Testis (tissue), 3 donors: Measurements from ENCODE around the gene EEA1. TPM values are rescaled to one million over a fixed set of nuclear protein-coding genes. Genes with fewer than 3 reads are reported as not detected.

Experiments
- DNase-seq: peaks from one replicate; pipeline ENCODE4 v3.0.0-alpha.2; 2019
- H3K27ac ChIP-seq, 2 donors: fragments of 200-600 bp; sonication (generic); one replicate each; pipeline ENCODE4 v1.5.1; 2019
- H3K27me3 ChIP-seq: fragments of 200-600 bp; sonication (generic); one replicate; pipeline ENCODE4 v1.5.1; 2019
- H3K36me3 ChIP-seq: fragments of 200-600 bp; sonication (generic); one replicate; pipeline ENCODE4 v1.5.1; 2017; ENCODE audit warnings: low read depth; ENCODE audit errors: missing control alignments
- H3K4me1 ChIP-seq: fragments of 200-600 bp; sonication (generic); one replicate; pipeline ENCODE4 v1.5.1; 2019
- H3K4me3 ChIP-seq, 2 donors: fragments of 200-600 bp; sonication (generic); one replicate each; pipeline ENCODE4 v1.5.1; 2017 to 2019
- H3K9me3 ChIP-seq: fragments of 200-600 bp; sonication (generic); one replicate; pipeline ENCODE4 v1.5.1; 2017
- CTCF ChIP-seq, 3 experiments: fragments of 450-650 bp in 2 of 3; fragments of 200-600 bp in 1 of 3; sonication (generic) in 1 of 3; IDR thresholded peaks; one replicate each; pipeline ENCODE4 v1.5.1; 2016 to 2019; ENCODE audit warnings: antibody characterized with exemption in 3 of 3, mild to moderate bottlenecking in 2 of 3, moderate library complexity in 1 of 3
- POLR2A ChIP-seq: fragments of 450-650 bp; IDR thresholded peaks from one replicate; pipeline ENCODE4 v1.6.1; 2017; ENCODE audit warnings: antibody characterized with exemption, mild to moderate bottlenecking, moderate library complexity
- WGBS, 2 donors: methylation state at CpG; one replicate each; pipeline ENCODE4 v1.1.5; 2018; 5-methylcytosine and 5-hydroxymethylcytosine counted together
- intact Hi-C: fragments of 100-400 bp; cut with DNase I; formaldehyde crosslinking; loops from one replicate; pipeline ENCODE4 v1.15.1; 2023; ENCODE audit warnings: low total_unique reads
- polyA plus RNA-seq: library from polyadenylated mRNA; stranded (reverse); fragments of 350-450 nt; fragmentation: Illumina TruSeq; extraction: RNeasy Lipid Tissue Mini Kit (QIAGEN cat#74804); gene quantifications from one replicate; pipeline ENCODE4 v1.2.3, GENCODE V29; 2014; ENCODE audit warnings: low read depth, low replicate concordance; ENCODE audit not compliant: insufficient read depth
- total RNA-seq, 2 donors: library from RNA; depleted of rRNA; stranded (reverse); fragments of >200 nt; gene quantifications; one replicate each; pipeline ENCODE4 v1.2.3, GENCODE V29; 2016

EEA1 gene
- total and polyA plus RNA-seq, 3 donors from 2014 or later: 1.8 to 14.9 (median 14.3) TPM

- DNase-seq: no peak
- H3K27me3 ChIP-seq: no peaks in the 10 kb centered on the region
- H3K4me3 ChIP-seq: no peak overlapping the region
- no peaks in the 10 kb centered on the region for H3K36me3 ChIP-seq
- no peaks in the 10 kb centered on the region for H3K4me1 ChIP-seq
- H3K27ac ChIP-seq: no peak overlapping the region
- no peak for TF ChIP-seq CTCF (IDR thresholded peaks at IDR 0.05)
- TF ChIP-seq POLR2A: no peak
- H3K9me3 ChIP-seq: no peaks in the 10 kb centered on the region
- intact Hi-C loops: no loop called here
- 90 to 96% methylated on average over 7 of the region's 7 CpGs for WGBS, 2 donors
These were observed 190.9 kb downstream of the EEA1 start for GRCh38 chr12:92737855-92738850.

GRCh38 chr12:92736605-92737004 is 192.5 kb downstream of the EEA1 start:
- Histone ChIP-seq H3K36me3 (no peaks in the 10 kb centered on the region), H3K9me3 (no peaks in the 10 kb centered on the region), H3K4me3 (no peak overlapping the region), H3K4me1 (peaks cover 5% of the 10 kb centered on the region), H3K27me3 (no peaks in the 10 kb centered on the region), H3K27ac (no peak overlapping the region)
- intact Hi-C loops: no loop called here
- no peak for TF ChIP-seq CTCF (IDR thresholded peaks at IDR 0.05)
- no peak for TF ChIP-seq POLR2A
- 73 to 83% methylated on average over 6 of the region's 6 CpGs for WGBS, 2 donors
- DNase-seq: no peak

GRCh38 chr12:92735131-92735721 is 193.9 kb downstream of the EEA1 start:
- WGBS, 2 donors: 61 to 66% methylated on average over 3 of the region's 3 CpGs

GRCh38 chr12:92733661-92734060 is 195.4 kb downstream of the EEA1 start:
- Histone ChIP-seq H3K36me3 (no peaks in the 10 kb centered on the region), H3K27me3 (no peaks in the 10 kb centered on the region), H3K4me3 (no peak overlapping the region), H3K4me1 (peaks cover 5% of the 10 kb centered on the region), H3K27ac (no peak overlapping the region), H3K9me3 (no peaks in the 10 kb centered on the region)
- 60 to 70% methylated on average over 3 of the region's 3 CpGs for WGBS, 2 donors
- intact Hi-C loops: no loop called here
- no peak for TF ChIP-seq POLR2A
- TF ChIP-seq CTCF (IDR thresholded peaks at IDR 0.05): no peak
- DNase-seq: no peak

More at GRCh38 chr12:92735131-92735721, 193.9 kb downstream of the EEA1 start:
- TF ChIP-seq POLR2A (no peak), CTCF (IDR thresholded peaks at IDR 0.05) (no peak)
- H3K9me3 ChIP-seq: no peaks in the 10 kb centered on the region
- H3K4me1 ChIP-seq: peaks cover 5% of the 10 kb centered on the region
- DNase-seq: no peak
- H3K4me3 ChIP-seq: no peak overlapping the region
- no peaks in the 10 kb centered on the region for H3K36me3 ChIP-seq
- intact Hi-C loops: no loop called here
- no peaks in the 10 kb centered on the region for H3K27me3 ChIP-seq
- H3K27ac ChIP-seq: no peak overlapping the region
